Neutrophil (primary cell): ENCODE measurements around the gene ARHGDIA.
A peak's percentile ranks its signal among the peaks of the same experiment; 100 is the strongest.

Experiments
- H3K27ac ChIP-seq: fragments of 200-600 bp; sonication (generic); 2 replicates; pipeline ENCODE4 v1.5.1; 2016; ENCODE audit warnings: mild to moderate bottlenecking, moderate library complexity
- H3K27me3 ChIP-seq: fragments of 200-600 bp; sonication (generic); 2 replicates; pipeline ENCODE4 v1.6.0; 2016; ENCODE audit warnings: mild to moderate bottlenecking
- H3K36me3 ChIP-seq: fragments of 200-600 bp; sonication (generic); 2 replicates; pipeline ENCODE4 v1.5.1; 2017
- H3K4me1 ChIP-seq, 2 experiments: fragments of 200-600 bp in 1 of 2; sonication (generic) in 1 of 2; 1 replicate in 1 of 2; 2 replicates in 1 of 2; pipeline versions ENCODE4 v1.5.1 to v1.6.1; 2013 to 2016; ENCODE audit warnings: low read depth in 1 of 2, low read length in 1 of 2, mild to moderate bottlenecking in 1 of 2, moderate library complexity in 1 of 2; ENCODE audit not compliant: control insufficient read depth in 1 of 2, insufficient read depth in 1 of 2
- H3K4me3 ChIP-seq, 2 experiments: fragments of 200-600 bp in 1 of 2; sonication (generic) in 1 of 2; 1 replicate in 1 of 2; 2 replicates in 1 of 2; pipeline ENCODE4 v1.5.1; 2013 to 2016; ENCODE audit warnings: low read depth in 1 of 2, low read length in 1 of 2, mild to moderate bottlenecking in 1 of 2, moderate library complexity in 1 of 2
- H3K9me3 ChIP-seq: fragments of 200-600 bp; sonication (generic); 2 replicates; pipeline ENCODE4 v1.5.1; 2016
- CTCF ChIP-seq: fragments of 200-600 bp; sonication (generic); IDR thresholded peaks from 2 replicates; pipeline ENCODE4 v1.5.1; 2016; ENCODE audit warnings: antibody characterized with exemption

Gene ARHGDIA

GRCh38 chr17:81858967-81859905 is 11.9 kb downstream of the ARHGDIA start:
- TF ChIP-seq CTCF, result no peak
- Histone ChIP-seq H3K27me3 (no peaks in the 10 kb centered on the region), H3K27ac (peak overlapping the region; percentile 96), H3K9me3 (no peaks in the 10 kb centered on the region), H3K36me3 (peaks cover 27% of the 10 kb centered on the region), H3K4me3 (peak overlapping the region; percentile 81 to 95), H3K4me1 (peaks cover 59 to 64% of the 10 kb centered on the region in 2 experiments)

GRCh38 chr17:81858170-81858966 is 12.8 kb downstream of the ARHGDIA start:
- Histone ChIP-seq H3K27me3 (no peaks in the 10 kb centered on the region), H3K4me1 (peaks cover 50 to 56% of the 10 kb centered on the region in 2 experiments), H3K27ac (peak overlapping the region; percentile 96), H3K9me3 (no peaks in the 10 kb centered on the region), H3K36me3 (peaks cover 36% of the 10 kb centered on the region), H3K4me3 (peak overlapping the region; percentile 81 to 95)
- no peak for TF ChIP-seq CTCF

GRCh38 chr17:81854974-81855774 is 16.0 kb downstream of the ARHGDIA start:
- H3K27me3 ChIP-seq, result no peaks in the 10 kb centered on the region
- peaks cover 64% of the 10 kb centered on the region for H3K36me3 ChIP-seq
- no peak overlapping the region for H3K4me3 ChIP-seq
- no peaks in the 10 kb centered on the region for H3K9me3 ChIP-seq
- peaks cover 28 to 31% of the 10 kb centered on the region in 2 experiments for H3K4me1 ChIP-seq
- TF ChIP-seq CTCF, result no peak
- H3K27ac ChIP-seq, result no peak overlapping the region

GRCh38 chr17:81852237-81852636 is 18.9 kb downstream of the ARHGDIA start:
- Histone ChIP-seq H3K4me3 (no peak overlapping the region), H3K27ac (no peak overlapping the region), H3K36me3 (peaks cover 72% of the 10 kb centered on the region), H3K4me1 (peaks cover 1 to 3% of the 10 kb centered on the region in 2 experiments), H3K9me3 (no peaks in the 10 kb centered on the region), H3K27me3 (no peaks in the 10 kb centered on the region)
- no peak for TF ChIP-seq CTCF

GRCh38 chr17:81851423-81851822 is 19.7 kb downstream of the ARHGDIA start:
- H3K27ac ChIP-seq, result no peak overlapping the region
- H3K9me3 ChIP-seq, result no peaks in the 10 kb centered on the region
- no peak overlapping the region for H3K4me3 ChIP-seq
- H3K36me3 ChIP-seq, result peaks cover 77% of the 10 kb centered on the region
- no peaks in the 10 kb centered on the region for H3K4me1 ChIP-seq
- H3K27me3 ChIP-seq, result no peaks in the 10 kb centered on the region
- no peak for TF ChIP-seq CTCF
